PC-3 (cell line): ENCODE results near the gene H19. TPM values are rescaled to one million over a fixed set of nuclear protein-coding genes. Genes with fewer than 3 reads are reported as not detected.

Experiments
- ATAC-seq: fragments of 200-7000 bp; cut with Tn5 transposase; 2 replicates; pipeline ENCODE4 v1.9.1; 2020; ENCODE audit warnings: mild to moderate bottlenecking, moderate library complexity
- BruUV-seq: library from RNA; stranded (reverse); fragments of 400-500 nt; replicated peaks from 2 replicates; lab custom pipeline; 2021; lab: Mats Ljungman, UMichigan
- CTCF ChIA-PET: fragments of 300-600 bp; sonication (Branson Sonifier 250); formaldehyde crosslinking; loops from one replicate; lab custom pipeline; 2022; ENCODE audit warnings: antibody characterized with exemption; lab: Charles Lee
- POLR2A ChIA-PET: fragments of 300-600 bp; sonication (Branson Sonifier 250); formaldehyde crosslinking; loops from one replicate; lab custom pipeline; 2022; ENCODE audit warnings: antibody characterized with exemption; ENCODE audit not compliant: unreplicated experiment; lab: Charles Lee
- DNase-seq: peaks from one replicate; pipeline ENCODE4 v3.0.0-alpha.2; 2015
- H2AFZ ChIP-seq: fragments of 300-600 bp; sonication (generic); 2 replicates; pipeline ENCODE4 v1.6.0; 2016; ENCODE audit warnings: antibody characterized with exemption, low read length
- H3F3A ChIP-seq: fragments of 300-600 bp; sonication (generic); one replicate; pipeline ENCODE4 v1.6.0; 2017; ENCODE audit warnings: antibody characterized with exemption, low read length, control low read depth, mild to moderate bottlenecking; ENCODE audit not compliant: unreplicated experiment
- H3K27ac ChIP-seq: fragments of 300-600 bp; sonication (generic); 2 replicates; pipeline ENCODE4 v1.5.1; 2016; ENCODE audit warnings: mild to moderate bottlenecking, low read length
- H3K27me3 ChIP-seq: fragments of 300-600 bp; sonication (generic); 2 replicates; pipeline ENCODE4 v1.6.1; 2016; ENCODE audit warnings: low read length, mixed read lengths
- H3K36me3 ChIP-seq: fragments of 300-600 bp; sonication (generic); 2 replicates; pipeline ENCODE4 v1.6.1; 2016; ENCODE audit warnings: low read depth, mixed run types, low read length, mixed read lengths
- H3K4me1 ChIP-seq: fragments of 300-600 bp; sonication (generic); 2 replicates; pipeline ENCODE4 v1.5.1; 2016; ENCODE audit warnings: low read length; ENCODE audit not compliant: insufficient read depth
- H3K4me2 ChIP-seq: fragments of 300-600 bp; sonication (generic); 2 replicates; pipeline ENCODE4 v1.6.0; 2016; ENCODE audit warnings: low read length
- H3K4me3 ChIP-seq: fragments of 300-600 bp; sonication (generic); 2 replicates; pipeline ENCODE4 v1.5.1; 2016; ENCODE audit warnings: mild to moderate bottlenecking, low read length, mixed read lengths
- H3K79me2 ChIP-seq: fragments of 300-600 bp; sonication (generic); 2 replicates; pipeline ENCODE4 v1.6.1; 2017; ENCODE audit warnings: low read length, mixed read lengths
- H3K9ac ChIP-seq: fragments of 300-600 bp; sonication (generic); 2 replicates; pipeline ENCODE4 v1.6.0; 2016; ENCODE audit warnings: mild to moderate bottlenecking, low read length
- H3K9me2 ChIP-seq: fragments of 300-600 bp; sonication (generic); replicated peaks from 2 replicates; pipeline ENCODE4 v1.6.1; 2016; ENCODE audit warnings: mixed run types, low read length, mixed read lengths
- H3K9me3 ChIP-seq: fragments of 300-600 bp; sonication (generic); 2 replicates; pipeline ENCODE4 v1.6.1; 2016; ENCODE audit warnings: low read length, mixed read lengths
- H4K20me1 ChIP-seq: fragments of 300-600 bp; sonication (generic); 2 replicates; pipeline ENCODE4 v1.6.1; 2016; ENCODE audit warnings: low read length, mixed read lengths
- EZH2 ChIP-seq: fragments of 300-600 bp; sonication (generic); IDR thresholded peaks from one replicate; pipeline ENCODE4 v1.6.1; 2017; ENCODE audit warnings: antibody characterized with exemption, mild to moderate bottlenecking, low read length; ENCODE audit not compliant: unreplicated experiment
- EZH2phosphoT487 ChIP-seq: fragments of 300-600 bp; sonication (generic); IDR thresholded peaks from 2 replicates; pipeline ENCODE4 v1.6.1; 2018; ENCODE audit warnings: mild to moderate bottlenecking, antibody characterized with exemption, low read length, borderline replicate concordance
- intact Hi-C: fragments of 100-400 bp; cut with micrococcal nuclease; formaldehyde crosslinking; loops from 2 replicates; pipeline ENCODE4 v1.9.0; 2023
- total RNA-seq: library from RNA; depleted of rRNA; stranded (reverse); fragments of >200 nt; gene quantifications from 2 replicates; pipeline ENCODE4 v1.2.3, GENCODE V29; 2014
- TF ChIP-seq, protein P1 (sequence below): fragments of 300-600 bp; sonication (generic); conservative IDR thresholded peaks from 2 replicates; pipeline ENCODE4 v1.5.1; 2017; ENCODE audit warnings: antibody characterized with exemption, low read depth, mild to moderate bottlenecking, low read length

Gene H19
- total RNA-seq, 1 experiment from 2014 or later = not detected

DNA sequence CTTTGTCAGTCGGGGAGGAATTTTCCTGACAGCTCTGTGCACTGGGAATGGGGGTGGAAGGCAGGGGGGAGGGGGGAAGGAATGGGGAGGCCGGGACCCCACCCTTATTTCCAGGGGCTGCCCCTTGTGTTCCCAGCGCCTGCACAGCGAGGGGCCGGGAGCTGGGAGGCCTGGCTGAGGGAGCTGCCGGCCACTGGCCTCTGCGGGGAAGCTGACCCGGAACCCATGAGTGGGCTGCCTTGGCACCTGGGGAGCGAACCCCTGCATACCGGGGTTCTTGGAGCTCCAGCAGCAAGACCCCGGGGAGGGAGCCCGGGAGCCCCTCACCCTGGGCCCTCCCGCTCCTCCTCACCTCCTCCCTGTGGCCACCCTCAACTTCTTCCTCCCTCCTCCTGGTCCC, 3.5 kb downstream of the H19 start:
- CTCF ChIA-PET = no interaction called here

DNA sequence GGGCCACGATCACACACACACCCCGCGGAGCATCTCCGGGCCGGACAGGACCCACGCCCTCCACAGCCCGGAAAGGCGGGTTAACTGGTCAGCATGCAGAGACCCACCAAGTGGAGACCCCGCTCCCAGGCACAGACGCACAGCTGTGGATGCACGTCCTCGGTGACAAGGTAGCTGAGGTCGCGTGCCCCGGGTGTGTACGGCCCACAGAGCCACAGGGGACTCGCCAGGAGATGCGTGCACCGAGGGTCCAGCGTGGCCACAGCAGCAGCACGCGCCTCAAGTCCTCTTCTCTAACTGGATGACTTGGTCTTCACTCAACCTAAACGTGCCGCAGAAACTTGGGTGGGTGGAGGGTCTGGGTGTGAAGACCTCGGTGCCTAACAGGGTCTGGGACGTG, 5.5 kb downstream of the H19 start:
- Histone ChIP-seq H3K4me3 (no peak overlapping the region), H3K27ac (no peak overlapping the region), H3K4me2 (no peak overlapping the region), H3F3A (no peaks in the 10 kb centered on the region), H3K36me3 (no peaks in the 10 kb centered on the region), H4K20me1 (no peaks in the 10 kb centered on the region), H3K27me3 (no peaks in the 10 kb centered on the region), H3K4me1 (no peaks in the 10 kb centered on the region), H3K9me2 (no peaks in the 10 kb centered on the region), H3K9ac (no peak overlapping the region), H2AFZ (no peak overlapping the region), H3K79me2 (no peaks in the 10 kb centered on the region), H3K9me3 (no peaks in the 10 kb centered on the region)
- no peak for TF ChIP-seq EZH2
- no peak for TF ChIP-seq EZH2phosphoT487
- TF ChIP-seq, protein P1, sequence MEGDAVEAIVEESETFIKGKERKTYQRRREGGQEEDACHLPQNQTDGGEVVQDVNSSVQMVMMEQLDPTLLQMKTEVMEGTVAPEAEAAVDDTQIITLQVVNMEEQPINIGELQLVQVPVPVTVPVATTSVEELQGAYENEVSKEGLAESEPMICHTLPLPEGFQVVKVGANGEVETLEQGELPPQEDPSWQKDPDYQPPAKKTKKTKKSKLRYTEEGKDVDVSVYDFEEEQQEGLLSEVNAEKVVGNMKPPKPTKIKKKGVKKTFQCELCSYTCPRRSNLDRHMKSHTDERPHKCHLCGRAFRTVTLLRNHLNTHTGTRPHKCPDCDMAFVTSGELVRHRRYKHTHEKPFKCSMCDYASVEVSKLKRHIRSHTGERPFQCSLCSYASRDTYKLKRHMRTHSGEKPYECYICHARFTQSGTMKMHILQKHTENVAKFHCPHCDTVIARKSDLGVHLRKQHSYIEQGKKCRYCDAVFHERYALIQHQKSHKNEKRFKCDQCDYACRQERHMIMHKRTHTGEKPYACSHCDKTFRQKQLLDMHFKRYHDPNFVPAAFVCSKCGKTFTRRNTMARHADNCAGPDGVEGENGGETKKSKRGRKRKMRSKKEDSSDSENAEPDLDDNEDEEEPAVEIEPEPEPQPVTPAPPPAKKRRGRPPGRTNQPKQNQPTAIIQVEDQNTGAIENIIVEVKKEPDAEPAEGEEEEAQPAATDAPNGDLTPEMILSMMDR = no peak
- no TSS peak for BruUV-seq
- CTCF ChIA-PET = no interaction called here
- DNase-seq (no peak), ATAC-seq (no peak)
- intact Hi-C loops = no loop called here
- POLR2A ChIA-PET = no interaction called here

More for the DNA sequence above, 3.5 kb downstream of the H19 start:
- intact Hi-C loops = no loop called here
- no peaks in the 10 kb centered on the region for H3K9me3 ChIP-seq
- no TSS peak for BruUV-seq
- H3K4me2 ChIP-seq = no peak overlapping the region
- H3K27ac ChIP-seq = no peak overlapping the region
- no peaks in the 10 kb centered on the region for H3K27me3 ChIP-seq
- H4K20me1 ChIP-seq = no peaks in the 10 kb centered on the region
- no peak overlapping the region for H3K9ac ChIP-seq
- no peaks in the 10 kb centered on the region for H3K9me2 ChIP-seq
- H3K4me1 ChIP-seq = no peaks in the 10 kb centered on the region
- H3F3A ChIP-seq = no peaks in the 10 kb centered on the region
- no peak overlapping the region for H3K4me3 ChIP-seq
- POLR2A ChIA-PET = no interaction called here
- TF ChIP-seq, protein P1 = no peak
- TF ChIP-seq EZH2phosphoT487 (no peak), EZH2 (no peak)
- DNase-seq (no peak), ATAC-seq (no peak)
- H3K79me2 ChIP-seq = no peaks in the 10 kb centered on the region
- no peak overlapping the region for H2AFZ ChIP-seq
- no peaks in the 10 kb centered on the region for H3K36me3 ChIP-seq

DNA sequence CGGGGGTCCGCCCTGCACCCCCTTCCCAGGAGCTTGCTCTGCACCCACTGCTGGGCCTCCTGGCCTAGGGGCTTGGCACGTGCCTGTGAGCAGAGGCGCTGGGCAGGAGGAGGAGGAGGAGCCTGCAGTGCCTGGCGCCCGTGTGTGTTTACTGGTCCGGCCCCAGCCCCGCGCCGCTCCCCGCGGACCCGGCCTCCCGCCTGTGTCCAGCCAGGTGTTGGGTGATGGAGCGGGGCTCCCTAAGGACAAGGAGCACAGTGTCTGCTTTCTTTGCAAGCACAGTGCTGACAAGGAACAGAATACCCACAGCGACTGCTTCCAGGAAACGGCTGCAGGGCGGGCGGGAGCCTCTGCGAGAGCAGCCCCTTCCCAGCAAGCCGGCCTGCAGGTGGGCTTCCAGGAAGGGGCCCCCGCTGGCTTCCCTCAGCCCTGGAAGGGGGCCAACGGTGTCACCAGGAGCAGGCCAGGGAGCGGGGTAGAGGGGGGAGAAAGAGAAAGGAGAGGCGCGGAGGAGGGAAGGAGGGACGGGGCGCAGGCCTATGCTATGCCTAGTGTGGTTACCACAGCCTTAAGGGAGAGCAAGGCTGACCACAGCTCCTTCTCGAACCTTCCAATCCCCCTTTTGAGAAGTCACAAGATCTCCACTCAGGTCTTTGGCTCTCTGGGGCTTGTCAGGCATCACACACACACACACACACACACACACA, 6.6 kb downstream of the H19 start:
- ATAC-seq (no peak), DNase-seq (no peak)
- TF ChIP-seq EZH2 (no peak), EZH2phosphoT487 (no peak)
- TF ChIP-seq, protein P1 = no peak
- no peaks in the 10 kb centered on the region for H3K36me3 ChIP-seq
- no peak overlapping the region for H2AFZ ChIP-seq
- CTCF ChIA-PET = no interaction called here
- H4K20me1 ChIP-seq = no peaks in the 10 kb centered on the region
- no peak overlapping the region for H3K4me3 ChIP-seq
- H3K27me3 ChIP-seq = no peaks in the 10 kb centered on the region
- no peak overlapping the region for H3K27ac ChIP-seq
- intact Hi-C loops = no loop called here
- no peaks in the 10 kb centered on the region for H3K4me1 ChIP-seq
- POLR2A ChIA-PET = no interaction called here
- no peak overlapping the region for H3K9ac ChIP-seq
- no peaks in the 10 kb centered on the region for H3K79me2 ChIP-seq
- H3K4me2 ChIP-seq = no peak overlapping the region
- no TSS peak for BruUV-seq
- no peaks in the 10 kb centered on the region for H3K9me3 ChIP-seq
- no peaks in the 10 kb centered on the region for H3F3A ChIP-seq
- H3K9me2 ChIP-seq = no peaks in the 10 kb centered on the region
